ENCODE data around the gene SH3PXD2A. TPM values are rescaled to one million over a fixed set of nuclear protein-coding genes. Genes with fewer than 3 reads are reported as not detected.

Gene SH3PXD2A
- total and polyA plus RNA-seq, 9 of the 15 experiments (the other 6 are each of a cell fraction or from before 2014, with no cell fraction given), result 0.41 to 9.3 (median 2.5) TPM

GRCh38 chr10:103671126-103671895, 184.1 kb downstream of the SH3PXD2A start:
- no peak overlapping the region for H3K4me2 ChIP-seq (ENCODE audit: insufficient read depth, low read length)
- H3K4me1 ChIP-seq (replicated peaks in 1 of 2; ENCODE audit: control insufficient read depth in 2 of 2, insufficient read depth in 2 of 2, low read length in 2 of 2), result peaks cover 14 to 30% of the 10 kb centered on the region in 2 experiments
- DNase-seq (ENCODE audit: extremely low read depth in 1 of 4, low spot score in 3 of 4), result no peak
- peak; percentile 91 for TF ChIP-seq ZBTB40 (IDR thresholded peaks at IDR 0.05)
- TF ChIP-seq ZBTB40 (CRISPR knock-in tag; IDR thresholded peaks at IDR 0.05), result peak; percentile 76
- no peak for TF ChIP-seq NCOA1 (IDR thresholded peaks at IDR 0.05; ENCODE audit: low read depth)
- no peak for TF ChIP-seq TAF9B (IDR thresholded peaks at IDR 0.05; ENCODE audit: partially characterized antibody)
- TF ChIP-seq ETS1 (conservative IDR thresholded peaks at IDR 0.05; ENCODE audit: control insufficient read depth, low read depth, low read length), result no peak
- no peak for FAIRE-seq
- in situ Hi-C loops (cut with MboI), result no loop called here
- H3K79me2 ChIP-seq (ENCODE audit: control insufficient read depth, insufficient read depth, low read length), result peaks cover 23% of the 10 kb centered on the region
- CTCF ChIA-PET (ENCODE audit: low intra/inter-chr PET ratio), result no interaction called here
- H3K9ac ChIP-seq (ENCODE audit: insufficient read depth in 1 of 2, low read depth in 2 of 2, low read length in 2 of 2), result no peak overlapping the region; a peak in 1 of 4 replicates
- WGBS (ENCODE audit: insufficient coverage, low coverage, missing lambda C conversion rate), result 80% methylated on average over 7 of the region's 10 CpGs
- H3K4me3 ChIP-seq, result no peak overlapping the region
- H3K27ac ChIP-seq (ENCODE audit: extremely low read depth, low read depth, low read length), result no peak overlapping the region
- POLR2A ChIA-PET, result interaction anchor here (0.5 kb wide), 1 partner anchor 675 kb away, joined by 3 read pairs; no protein-coding TSS in a partner anchor
- intact Hi-C loops (cut with micrococcal nuclease), result no loop called here
- no peaks in the 10 kb centered on the region for H3K27me3 ChIP-seq (ENCODE audit: control insufficient read depth in 2 of 2, insufficient read depth in 2 of 2, low read length in 2 of 2)
- no TSS peak for BruUV-seq (replicated peaks)
- H2AFZ ChIP-seq (ENCODE audit: low read depth, low read length), result no peak overlapping the region
- H4K20me1 ChIP-seq (replicated peaks; ENCODE audit: control insufficient read depth, insufficient read depth, low read length), result no peaks in the 10 kb centered on the region
- ATAC-seq, result no peak
- no peaks in the 10 kb centered on the region for H3K9me3 ChIP-seq (replicated peaks; ENCODE audit: control insufficient read depth, insufficient read depth, low read depth, low read length)
- H3K9me1 ChIP-seq (ENCODE audit: control insufficient read depth, insufficient read depth, low read length), result no peaks in the 10 kb centered on the region
- peaks cover 3% of the 10 kb centered on the region; the same call in 1 of the 3 replicates for H3K36me3 ChIP-seq (ENCODE audit: control insufficient read depth, insufficient read depth, low read length)

Data from K562 (cell line).